Left cardiac atrium (tissue), 4 donors: ENCODE data around the gene GALNT5. TPM values are rescaled to one million over a fixed set of nuclear protein-coding genes. Genes with fewer than 3 reads are reported as not detected.

Experiments used
- ATAC-seq, 2 donors: fragments of 200-7000 bp; cut with Tn5 transposase; one replicate each; pipeline ENCODE4 v1.9.1; 2020; ENCODE audit warnings: mild to moderate bottlenecking in 2 of 2, moderate library complexity in 2 of 2
- DNase-seq: peaks from one replicate; pipeline ENCODE4 v3.0.0-alpha.2; 2020
- intact Hi-C, 2 donors: fragments of 100-400 bp; cut with DNase I; formaldehyde crosslinking; loops; one replicate each; pipeline versions ENCODE4 v1.14.1 to v1.15.1; 2022 to 2023
- total RNA-seq, 2 donors: library from RNA; stranded (reverse); fragmentation: NEBNext Ultra II Directional; extraction: Animal tissue kit (Norgen Biotek cat#: 25700); gene quantifications; one replicate each; pipeline ENCODE4 v1.2.1, GENCODE V29; 2021
- donor health status: DM: no; HTN: yes; CAD: no.
- donor health status: DM: no; HTN: yes; CAD: no; lungs with severe emphysema.
- donor health status: DM: yes; HTN: yes; CAD: no.
- donor health status: Dilated cardiomyopathy.

Gene GALNT5
- total RNA-seq, 2 donors from 2014 or later, result 0.39 to 0.59 TPM

GRCh38 chr2:157315901-157316300 lies 58.4 kb downstream of the GALNT5 start:
- intact Hi-C loops, result no loop called here
- ATAC-seq (no peak), DNase-seq (no peak)

- ATAC-seq (no peak), DNase-seq (no peak)
- intact Hi-C loops, result no loop called here
Observed at GRCh38 chr2:157318884-157319283, 61.4 kb downstream of the GALNT5 start.

GRCh38 chr2:157319795-157320194 lies 62.3 kb downstream of the GALNT5 start:
- DNase-seq, result no peak
- intact Hi-C loops, result no loop called here
- ATAC-seq, result no peak

GRCh38 chr2:157320409-157320808 lies 62.9 kb downstream of the GALNT5 start:
- no peak for ATAC-seq
- intact Hi-C loops, result no loop called here
- no peak for DNase-seq

GRCh38 chr2:157321466-157321865 lies 64.0 kb downstream of the GALNT5 start:
- no peak for ATAC-seq
- intact Hi-C loops, result no loop called here
- no peak for DNase-seq

- intact Hi-C loops, result no loop called here
- DNase-seq, result no peak
- no peak for ATAC-seq
Observed at GRCh38 chr2:157322432-157322831, 64.9 kb downstream of the GALNT5 start.

GRCh38 chr2:157324331-157324843 lies 66.9 kb downstream of the GALNT5 start:
- ATAC-seq (no peak), DNase-seq (no peak)
- intact Hi-C loops, result no loop called here

GRCh38 chr2:157325786-157326185 lies 68.3 kb downstream of the GALNT5 start, which contains the start of gene ERMN:
ERMN (minus strand) TSS chr2:157325824; CDS start chr2:157325642, 182 bp downstream.
- ATAC-seq, result no peak
- intact Hi-C loops, result no loop called here
- no peak for DNase-seq

GRCh38 chr2:157326698-157327097 lies 69.2 kb downstream of the GALNT5 start:
- no peak for ATAC-seq
- peak; percentile 29 for DNase-seq
- intact Hi-C loops, result no loop called here

GRCh38 chr2:157327200-157327599 lies 69.7 kb downstream of the GALNT5 start:
- DNase-seq, result no peak
- no peak for ATAC-seq
- intact Hi-C loops, result no loop called here

GRCh38 chr2:157327621-157328500 lies 70.4 kb downstream of the GALNT5 start:
- ATAC-seq (peak; percentile 92 to 94), DNase-seq (peak; percentile 87)
- intact Hi-C loops, result no loop called here

GRCh38 chr2:157329524-157329923 lies 72.0 kb downstream of the GALNT5 start:
- ATAC-seq, result no peak
- intact Hi-C loops, result no loop called here
- no peak for DNase-seq

- intact Hi-C loops, result loop anchor here in 1 of 2 donors (10.0 kb wide), 1 partner anchor 141 kb away; no protein-coding TSS in a partner anchor
- ATAC-seq (no peak), DNase-seq (no peak)
Observed at GRCh38 chr2:157333304-157334047, 76.0 kb downstream of the GALNT5 start.

GRCh38 chr2:157334335-157334734 lies 76.8 kb downstream of the GALNT5 start:
- ATAC-seq (no peak), DNase-seq (no peak)
- intact Hi-C loops, result loop anchor here in 1 of 2 donors (10.0 kb wide), 1 partner anchor 140 kb away; no protein-coding TSS in a partner anchor

GRCh38 chr2:157334797-157335196 lies 77.3 kb downstream of the GALNT5 start:
- DNase-seq, result no peak
- no peak for ATAC-seq
- intact Hi-C loops, result loop anchor here in 1 of 2 donors (10.0 kb wide), 1 partner anchor 140 kb away; no protein-coding TSS in a partner anchor

- peak in 1 of 2 donors; percentile 33 for ATAC-seq
- DNase-seq, result no peak
Observed at GRCh38 chr2:157336137-157337010, 78.9 kb downstream of the GALNT5 start.

GRCh38 chr2:157337978-157338377 lies 80.5 kb downstream of the GALNT5 start:
- ATAC-seq (no peak), DNase-seq (no peak)
- intact Hi-C loops, result loop anchor here in 1 of 2 donors (10.0 kb wide), 1 partner anchor 137 kb away; no protein-coding TSS in a partner anchor

More at GRCh38 chr2:157336137-157337010, 78.9 kb downstream of the GALNT5 start:
- intact Hi-C loops, result loop anchor here in 1 of 2 donors (10.0 kb wide), 1 partner anchor 138 kb away; no protein-coding TSS in a partner anchor

- intact Hi-C loops, result loop anchor here in 1 of 2 donors (10.0 kb wide), 1 partner anchor 135 kb away; no protein-coding TSS in a partner anchor
- no peak for DNase-seq
- ATAC-seq, result no peak
Observed at GRCh38 chr2:157339965-157340655, 82.6 kb downstream of the GALNT5 start.
